ENCODE results near the gene WDR48.

- TF ChIP-seq CTCF (conservative IDR thresholded peaks at IDR 0.05; ENCODE audit: low read depth, low read length) = no peak
- no peak for TF ChIP-seq EZH2 (IDR thresholded peaks at IDR 0.05; ENCODE audit: borderline replicate concordance, low read depth, low read length, poor library complexity, severe bottlenecking)
Measured at GRCh38 chr3:39067286-39067685, 15.5 kb downstream of the WDR48 start.
